Measurements from ENCODE around the gene MCMBP. TPM values are rescaled to one million over a fixed set of nuclear protein-coding genes. Genes with fewer than 3 reads are reported as not detected.

The MCMBP gene
- polyA plus RNA-seq, 2 of the 4 experiments (the other 2 are of a cell fraction) = 57.3 to 113 TPM

- ATAC-seq = no peak
- Histone ChIP-seq H3K4me3 (no peak overlapping the region), H3K27ac (no peak overlapping the region), H3K4me1 (peaks cover 22% of the 10 kb centered on the region), H3K9me3 (no peaks in the 10 kb centered on the region), H3K4me2 (no peak overlapping the region)
- TF ChIP-seq EHMT2 (IDR thresholded peaks at IDR 0.05; ENCODE audit: low read depth) = no peak
- no peak for TF ChIP-seq KDM1A (IDR thresholded peaks at IDR 0.05; ENCODE audit: low read depth)
- no peak for TF ChIP-seq ELK1 (IDR thresholded peaks at IDR 0.05; ENCODE audit: low read depth, low read length)
- TF ChIP-seq MAX (IDR thresholded peaks at IDR 0.05) = no peak
- TF ChIP-seq SREBF2 (IDR thresholded peaks at IDR 0.05) = no peak
- no peak for TF ChIP-seq CBX2 (IDR thresholded peaks at IDR 0.05; ENCODE audit: borderline replicate concordance, low read depth)
- TF ChIP-seq POLR2AphosphoS2 (conservative IDR thresholded peaks at IDR 0.05; ENCODE audit: low read length) = no peak
- TF ChIP-seq GATA3 (IDR thresholded peaks at IDR 0.05; ENCODE audit: borderline replicate concordance) = no peak
- no peak for TF ChIP-seq ZFP36 (IDR thresholded peaks at IDR 0.05; ENCODE audit: borderline replicate concordance, partially characterized antibody)
- TF ChIP-seq NR3C1 (IDR thresholded peaks at IDR 0.05) = no peak
- no peak for TF ChIP-seq CHD2 (IDR thresholded peaks at IDR 0.05; ENCODE audit: low read length, partially characterized antibody)
- no peak for TF ChIP-seq MYC (IDR thresholded peaks at IDR 0.05; ENCODE audit: borderline replicate concordance, low read length)
- no peak for TF ChIP-seq FOSB (CRISPR knock-in tag; IDR thresholded peaks at IDR 0.05)
- no peak for TF ChIP-seq CBX8 (IDR thresholded peaks at IDR 0.05)
- TF ChIP-seq RAD21 (conservative IDR thresholded peaks at IDR 0.05 in 1 of 2, IDR thresholded peaks at IDR 0.05 in 1 of 2) = no peak
- TF ChIP-seq RARB (CRISPR knock-in tag; IDR thresholded peaks at IDR 0.05) = no peak
- no peak for TF ChIP-seq HEYL (CRISPR knock-in tag; IDR thresholded peaks at IDR 0.05)
- TF ChIP-seq TP53 (CRISPR knock-in tag; IDR thresholded peaks at IDR 0.05) = no peak
- POLR2A ChIA-PET = no interaction called here
- CTCF ChIA-PET = interaction anchor here (1.3 to 3.9 kb wide), 4 partner anchors 11 to 161 kb away, joined by 3 to 22 read pairs (median 4); no protein-coding TSS in a partner anchor
- no peak for DNase-seq (ENCODE audit: low read depth in 1 of 2, low spot score in 1 of 2)
- 94% methylated on average over 1 of the region's 1 CpG for WGBS (ENCODE audit: missing lambda C conversion rate)
- FAIRE-seq = no peak
Observed at GRCh38 chr10:119853574-119853973, 19.1 kb downstream of the MCMBP start.

- no peak for TF ChIP-seq HES2 (IDR thresholded peaks at IDR 0.05)
- no peak for TF ChIP-seq CBX8 (IDR thresholded peaks at IDR 0.05)
- ChIA-PET CTCF (interaction anchor here (0.8 to 3.9 kb wide), 6 partner anchors 9 to 244 kb away, joined by 3 to 22 read pairs (median 4); no protein-coding TSS in a partner anchor), POLR2A (no interaction called here)
- ATAC-seq = no peak
- WGBS (ENCODE audit: missing lambda C conversion rate) = 92% methylated on average over 6 of the region's 6 CpGs
- Histone ChIP-seq H3K4me1 (peaks cover 17% of the 10 kb centered on the region), H3K4me3 (no peak overlapping the region), H3K9me3 (no peaks in the 10 kb centered on the region), H3K4me2 (no peak overlapping the region), H3K27ac (no peak overlapping the region)
- FAIRE-seq = no peak
- DNase-seq (ENCODE audit: low read depth in 1 of 2, low spot score in 1 of 2) = no peak
Observed at GRCh38 chr10:119852822-119853221, 19.8 kb downstream of the MCMBP start.

GRCh38 chr10:119852277-119852676 lies 20.4 kb downstream of the MCMBP start:
- peaks cover 17% of the 10 kb centered on the region for H3K4me1 ChIP-seq
- WGBS (ENCODE audit: missing lambda C conversion rate) = 81% methylated on average over 6 of the region's 6 CpGs
- CTCF ChIA-PET = interaction anchor here (0.8 to 3.9 kb wide), 4 partner anchors 10 to 244 kb away, joined by 3 to 22 read pairs (median 6); no protein-coding TSS in a partner anchor

More at GRCh38 chr10:119852277-119852676, 20.4 kb downstream of the MCMBP start:
- DNase-seq (ENCODE audit: low read depth in 1 of 2, low spot score in 1 of 2) = no peak
- no peak overlapping the region for H3K4me2 ChIP-seq
- H3K4me3 ChIP-seq = no peak overlapping the region
- no peak for TF ChIP-seq MYC (IDR thresholded peaks at IDR 0.05; ENCODE audit: borderline replicate concordance, low read length)
- no peak for TF ChIP-seq HDAC2 (IDR thresholded peaks at IDR 0.05)
- TF ChIP-seq POLR2A (IDR thresholded peaks at IDR 0.05; ENCODE audit: low read length) = no peak
- TF ChIP-seq ZC3H11A (IDR thresholded peaks at IDR 0.05) = no peak
- no peak for TF ChIP-seq NR3C1 (IDR thresholded peaks at IDR 0.05)
- TF ChIP-seq MAX (IDR thresholded peaks at IDR 0.05) = no peak
- no peak for TF ChIP-seq HOXB5 (CRISPR knock-in tag; IDR thresholded peaks at IDR 0.05)
- no peak for TF ChIP-seq KDM1A (IDR thresholded peaks at IDR 0.05; ENCODE audit: low read depth)
- TF ChIP-seq EP300 (IDR thresholded peaks at IDR 0.05) = no peak
- no peak for TF ChIP-seq BHLHE40 (IDR thresholded peaks at IDR 0.05; ENCODE audit: low read depth, low read length)
- TF ChIP-seq NPAS2 (CRISPR knock-in tag; IDR thresholded peaks at IDR 0.05; ENCODE audit: borderline replicate concordance) = no peak
- no peak for TF ChIP-seq SMC3 (IDR thresholded peaks at IDR 0.05)
- TF ChIP-seq RFX5 (IDR thresholded peaks at IDR 0.05) = no peak
- TF ChIP-seq ESRRA (IDR thresholded peaks at IDR 0.05; ENCODE audit: borderline replicate concordance, low read length) = no peak
- TF ChIP-seq FOSL2 (IDR thresholded peaks at IDR 0.05) = no peak
- no peak for TF ChIP-seq FOSL2 (CRISPR knock-in tag; IDR thresholded peaks at IDR 0.05)
- no peak for TF ChIP-seq REST (IDR thresholded peaks at IDR 0.05)
- no peak overlapping the region for H3K27ac ChIP-seq
- POLR2A ChIA-PET = no interaction called here
- H3K9me3 ChIP-seq = no peaks in the 10 kb centered on the region
- no peak for ATAC-seq
- FAIRE-seq = no peak
